GM23248 (cell line): ENCODE results near the gene PPP2R5C.

Source experiments
- EZH2 ChIP-seq: fragments of 200-600 bp; sonication (generic); IDR thresholded peaks from 2 replicates; pipeline ENCODE4 v1.6.1; 2018; ENCODE audit warnings: antibody characterized with exemption, mild to moderate bottlenecking; ENCODE audit not compliant: insufficient read depth, poor library complexity, severe bottlenecking
- EZH2phosphoT487 ChIP-seq: fragments of 200-600 bp; sonication (generic); IDR thresholded peaks from 2 replicates; pipeline ENCODE4 v1.6.1; 2018; ENCODE audit warnings: antibody characterized with exemption, moderate library complexity, mild to moderate bottlenecking, low read depth; ENCODE audit not compliant: insufficient read depth

DNA sequence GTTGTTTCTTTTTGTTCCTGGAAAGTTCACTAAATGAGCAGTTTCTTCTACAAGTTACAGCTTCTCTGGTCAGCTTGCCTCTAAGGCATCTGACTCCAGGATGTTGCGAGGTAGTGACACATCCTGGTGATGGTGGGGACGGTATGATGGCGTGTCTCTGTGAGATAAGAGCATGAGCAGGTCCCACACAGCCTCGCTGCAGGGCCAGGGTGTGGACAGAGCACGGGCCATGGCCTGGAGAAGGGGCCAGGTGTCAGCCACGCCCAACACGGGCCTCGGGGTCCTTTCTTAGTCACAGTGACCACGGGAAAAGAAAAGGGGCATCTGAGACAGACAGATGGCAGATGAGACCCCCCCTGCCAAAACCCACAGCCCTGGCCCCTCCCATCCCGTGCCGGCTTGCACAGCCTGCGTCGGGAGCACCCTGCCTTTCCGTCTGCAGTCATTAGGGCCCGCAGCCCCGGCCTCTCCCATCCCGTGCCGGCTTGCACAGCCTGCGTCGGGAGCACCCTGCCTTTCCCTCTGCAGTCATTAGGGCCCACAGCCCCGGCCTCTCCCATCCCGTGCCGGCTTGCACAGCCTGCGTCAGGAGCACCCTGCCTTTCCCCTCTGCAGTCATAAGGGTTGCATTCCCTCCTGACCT is 123.5 kb downstream of the PPP2R5C start:
- TF ChIP-seq EZH2phosphoT487 (no peak), EZH2 (no peak)
